HG02870 (cell line): Measurements from ENCODE around the gene PNPLA6.

Experiments
- ATAC-seq: cut with Tn5 transposase; IDR thresholded peaks from one replicate; pipeline ENCODE4 v1.9.1; 2021; ENCODE audit warnings: mild to moderate bottlenecking, moderate library complexity; ENCODE audit not compliant: unreplicated experiment

PNPLA6 gene

GRCh38 chr19:7595466-7596133 lies 60.1 kb downstream of the PNPLA6 start, which contains the start of gene CAMSAP3:
CAMSAP3 (plus strand) TSS chr19:7595863; CDS start chr19:7596003, 140 bp downstream.
- ATAC-seq: no peak

- no peak for ATAC-seq
These were observed 60.9 kb downstream of the PNPLA6 start for GRCh38 chr19:7596211-7596937.

GRCh38 chr19:7597689-7598088 lies 62.2 kb downstream of the PNPLA6 start:
- no peak for ATAC-seq

GRCh38 chr19:7598180-7598579 lies 62.7 kb downstream of the PNPLA6 start:
- ATAC-seq: no peak

- no peak for ATAC-seq
These were observed 65.2 kb downstream of the PNPLA6 start for GRCh38 chr19:7600721-7601120.

- ATAC-seq: no peak
These were observed 66.9 kb downstream of the PNPLA6 start for GRCh38 chr19:7602240-7602934.

- no peak for ATAC-seq
These were observed 67.5 kb downstream of the PNPLA6 start for GRCh38 chr19:7602935-7603497.

- ATAC-seq: no peak
These were observed 68.4 kb downstream of the PNPLA6 start for GRCh38 chr19:7603919-7604318.

- no peak for ATAC-seq
These were observed 70.1 kb downstream of the PNPLA6 start for GRCh38 chr19:7605490-7606222.

GRCh38 chr19:7606289-7606688 lies 70.8 kb downstream of the PNPLA6 start:
- no peak for ATAC-seq

- ATAC-seq: no peak
These were observed 71.8 kb downstream of the PNPLA6 start for GRCh38 chr19:7607212-7607873.

- ATAC-seq: no peak
These were observed 72.5 kb downstream of the PNPLA6 start for GRCh38 chr19:7607874-7608560.

GRCh38 chr19:7610491-7611240 lies 75.1 kb downstream of the PNPLA6 start:
- no peak for ATAC-seq
